ENCODE results near the gene PLEK.
"Not testable (repeated sequence)": the region's sequence is repeated elsewhere in the genome, so short reads cannot be mapped to it uniquely, and the experiment has no call there.

The PLEK gene

DNA sequence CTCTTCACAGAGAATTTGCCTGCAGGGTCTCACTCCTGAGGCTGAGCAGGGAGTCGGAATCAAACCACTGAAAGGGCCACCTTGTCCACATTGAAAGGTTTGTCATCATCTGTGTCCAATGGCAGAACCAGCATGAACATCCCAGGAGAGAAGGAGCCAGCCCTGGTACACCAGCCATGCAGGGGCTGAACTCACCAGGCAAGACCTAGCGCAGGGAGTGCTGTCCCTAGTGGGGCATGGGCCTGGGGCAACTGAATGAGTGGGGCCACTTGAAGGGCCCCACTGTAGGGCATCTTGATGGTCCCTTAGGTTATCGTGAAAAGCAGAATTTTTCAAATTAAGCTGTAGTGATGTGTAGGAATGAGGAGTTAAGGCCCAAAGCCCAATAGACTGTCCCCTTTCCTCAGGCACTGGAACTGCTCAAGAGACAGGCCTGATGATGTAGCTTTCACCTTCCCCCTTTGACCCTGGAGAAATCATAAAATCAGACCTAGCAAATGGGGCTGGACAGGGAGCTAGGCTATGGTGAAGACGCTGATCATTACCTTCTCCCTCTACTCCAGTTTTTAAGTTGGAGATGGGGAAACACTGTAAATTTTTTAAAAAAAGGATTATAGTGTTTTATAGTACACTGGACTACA, 8.4 kb upstream of the PLEK start:
- DNase-seq: no peak

DNA sequence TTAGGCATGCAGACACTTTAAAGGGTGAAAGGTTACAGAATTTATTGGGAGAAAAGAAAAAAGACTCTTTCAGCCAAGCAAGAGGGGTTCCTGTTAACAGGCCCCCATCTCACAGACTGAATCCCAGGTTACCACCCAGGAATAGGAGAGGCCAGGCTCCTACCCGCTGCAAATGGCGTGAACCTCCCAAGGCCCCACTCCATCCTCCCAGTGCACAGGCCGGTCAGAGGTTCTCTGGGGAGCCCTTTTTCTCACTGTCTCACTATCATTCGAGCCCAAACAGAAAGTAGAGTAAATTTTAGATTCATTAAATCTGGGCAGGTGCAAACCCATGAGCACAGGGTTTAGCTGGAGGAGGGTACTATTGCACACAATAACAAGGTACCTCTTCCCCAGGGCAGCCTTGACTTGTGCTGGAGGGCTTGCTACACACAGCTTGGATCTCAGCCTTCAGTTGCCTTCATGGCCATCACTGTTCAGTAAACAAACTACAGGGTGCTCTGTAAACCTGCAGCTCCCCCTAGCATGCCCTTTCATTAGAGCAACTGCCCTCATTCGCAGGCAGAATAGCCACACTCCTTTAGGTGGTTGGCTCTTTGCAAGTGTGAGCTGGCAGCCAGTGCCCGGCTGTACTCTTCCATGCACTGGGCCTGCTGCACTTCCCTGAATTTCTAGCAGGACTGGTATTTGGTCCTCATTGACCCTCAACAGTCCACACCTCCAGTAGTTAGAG, 7.3 kb upstream of the PLEK start:
- DNase-seq: no peak

DNA sequence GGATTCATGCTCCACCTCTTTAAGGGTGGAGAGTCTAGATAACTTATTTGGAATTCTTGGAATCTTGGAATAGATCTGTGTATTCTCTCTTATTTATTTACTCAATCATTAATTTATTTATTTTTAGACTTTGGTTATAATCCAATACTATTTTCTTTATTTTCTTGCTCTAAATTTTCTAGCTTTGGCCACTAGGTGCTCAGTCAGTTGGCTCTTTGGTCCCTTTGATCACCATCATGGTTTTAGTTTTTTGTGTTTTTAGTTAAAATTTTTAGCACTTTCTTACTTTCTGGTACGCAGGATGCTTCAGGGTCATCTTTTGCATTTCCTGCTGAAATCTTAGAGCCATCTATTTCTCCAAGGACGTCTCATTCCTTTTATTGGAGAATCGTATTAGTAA, 5.2 kb upstream of the PLEK start:
- no peak for DNase-seq

DNA sequence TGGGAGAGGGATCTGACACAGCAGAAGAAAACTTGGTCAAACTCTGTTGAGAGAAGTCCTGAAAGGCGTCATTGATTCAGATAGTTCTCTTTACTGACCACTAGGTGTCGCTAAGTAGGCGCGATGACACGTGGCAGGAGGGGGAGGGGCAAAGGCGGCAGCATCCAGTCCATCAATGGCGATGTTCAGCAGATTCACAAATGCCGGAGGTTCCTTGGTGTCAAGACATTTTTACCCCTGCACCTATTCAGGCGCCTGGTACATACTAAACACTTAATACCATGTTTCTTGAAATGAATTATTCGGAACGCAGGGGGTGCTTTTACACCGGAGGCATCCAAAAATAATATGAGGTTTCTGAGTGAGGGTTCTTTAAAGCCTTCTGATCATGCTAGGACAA, 3.0 kb upstream of the PLEK start:
- DNase-seq: peak; percentile 63

DNA sequence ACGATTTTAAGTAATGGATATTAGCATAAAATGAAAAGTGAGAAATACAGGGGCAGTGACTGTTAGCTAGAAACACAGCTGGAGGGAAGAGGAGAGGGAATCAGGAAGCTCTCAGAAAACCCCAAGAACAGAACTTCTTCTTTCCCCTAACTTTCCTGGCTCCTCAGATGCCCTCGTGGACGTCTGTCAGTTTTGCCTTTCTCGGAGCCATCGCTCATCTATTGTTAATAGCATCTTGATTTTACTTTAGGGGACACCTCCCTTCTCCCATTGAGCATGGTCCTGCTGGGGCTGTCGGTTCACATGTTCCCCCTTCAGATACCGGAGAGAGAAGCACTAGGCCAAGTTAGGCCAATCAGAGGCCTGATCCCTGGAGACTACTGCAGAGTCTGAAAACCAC, 2.3 kb upstream of the PLEK start:
- no peak for DNase-seq

DNA sequence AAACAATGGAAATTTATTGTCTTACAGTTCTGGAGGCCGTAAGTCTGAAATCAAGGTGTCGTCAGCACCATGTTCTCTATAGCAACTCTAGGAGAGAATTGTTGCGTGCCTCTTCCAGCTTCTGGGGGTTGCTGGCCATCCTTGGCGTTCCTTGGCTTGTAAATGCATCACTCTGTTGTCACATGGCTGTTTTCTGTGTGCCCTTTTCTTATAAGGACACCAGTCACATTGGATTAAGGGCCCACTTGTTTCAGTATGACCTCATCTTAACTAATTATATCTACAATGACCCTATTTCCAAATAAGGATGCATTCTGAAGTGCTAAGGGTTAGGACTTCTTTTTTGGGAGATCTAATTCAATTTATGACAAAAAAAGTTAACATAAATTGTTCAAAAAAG, 1.4 kb upstream of the PLEK start:
- no peak for DNase-seq

DNA sequence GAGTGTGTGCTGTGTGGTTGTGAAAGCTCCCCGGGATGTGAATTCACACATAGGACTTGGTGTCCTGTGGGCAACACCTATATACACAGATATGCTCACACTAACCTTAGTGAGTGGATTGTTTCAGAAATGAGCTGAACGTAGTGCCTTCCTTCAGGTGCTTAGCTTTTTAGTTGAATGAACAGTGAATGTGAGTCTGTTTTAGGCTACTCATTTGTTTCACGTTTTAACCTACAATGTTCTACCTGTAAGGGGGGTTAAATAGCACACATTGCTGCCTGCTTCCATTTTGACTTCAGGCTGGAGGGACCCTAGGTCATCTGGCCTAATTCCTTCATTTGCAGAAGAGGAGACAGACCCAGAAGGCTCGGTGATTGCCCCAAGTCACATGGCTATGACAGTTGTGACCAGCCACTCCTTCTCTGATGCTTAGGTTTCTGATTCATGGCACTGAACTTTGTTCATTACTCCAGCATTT, 1.0 kb downstream of the PLEK start:
- DNase-seq: no peak

DNA sequence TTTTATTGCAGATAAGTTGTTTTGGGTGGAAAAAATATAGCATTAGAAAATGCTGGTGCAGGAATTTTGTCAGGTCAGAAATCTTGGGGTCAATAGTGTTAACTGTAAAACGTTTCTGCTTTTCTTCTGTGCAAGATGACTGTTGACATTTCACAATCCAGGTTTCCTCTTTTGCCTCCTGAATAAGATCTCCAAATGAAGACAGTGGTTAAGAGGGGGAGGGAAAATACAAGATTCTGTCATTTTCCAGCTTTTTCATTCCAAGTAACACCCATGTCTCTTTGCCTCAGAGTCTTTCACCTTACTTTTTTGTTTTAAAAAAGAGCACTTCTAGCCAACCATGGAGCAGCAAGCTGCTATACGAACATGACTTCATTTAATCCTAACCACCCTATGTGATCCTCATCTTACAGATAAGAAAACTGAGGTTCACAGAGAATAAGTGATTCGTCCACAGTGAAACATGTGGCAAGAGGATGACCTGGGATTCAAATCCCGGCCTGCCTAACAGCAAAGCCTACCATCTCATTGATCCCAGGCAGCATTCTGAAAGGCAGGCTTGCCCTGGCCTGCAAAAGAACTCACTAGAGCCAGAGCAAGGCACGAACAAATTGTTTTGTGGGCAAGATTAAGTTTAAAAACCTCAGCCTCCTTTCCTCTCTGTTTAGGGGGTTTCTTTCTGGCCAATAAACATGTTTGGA, 3.0 kb downstream of the PLEK start:
- no peak for DNase-seq

DNA sequence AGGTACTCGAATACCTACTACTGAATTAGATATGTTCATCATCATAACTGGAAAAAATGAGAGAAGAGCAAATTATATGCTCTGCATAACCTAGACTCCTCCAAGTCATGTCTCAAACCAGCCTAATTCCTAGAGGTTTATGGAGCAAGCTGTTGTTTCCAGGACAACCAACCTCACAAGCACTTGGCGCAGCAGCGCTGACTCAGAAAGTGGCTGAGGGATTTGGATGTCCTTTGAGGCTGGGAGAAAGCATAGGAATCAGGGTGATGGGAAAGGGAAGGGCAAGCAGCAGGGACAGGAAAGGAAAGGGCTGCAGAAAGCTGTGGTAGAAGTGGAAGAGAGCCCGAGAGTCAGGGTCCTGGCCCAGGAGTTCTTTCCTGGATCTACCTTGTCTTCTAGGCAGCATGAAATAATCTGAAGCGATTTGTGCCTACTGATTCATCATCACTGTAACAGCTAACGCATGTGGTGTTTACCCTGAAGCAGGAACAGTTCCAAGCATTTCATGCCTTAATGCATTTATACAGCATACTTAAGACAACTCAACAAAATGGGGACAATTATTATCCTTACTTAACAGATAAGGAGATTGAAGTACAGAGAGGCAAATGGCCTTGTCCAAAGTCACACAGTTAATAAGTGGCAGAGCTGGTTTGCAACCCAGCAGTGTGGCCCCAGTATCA, 3.7 kb downstream of the PLEK start:
- DNase-seq: no peak

DNA sequence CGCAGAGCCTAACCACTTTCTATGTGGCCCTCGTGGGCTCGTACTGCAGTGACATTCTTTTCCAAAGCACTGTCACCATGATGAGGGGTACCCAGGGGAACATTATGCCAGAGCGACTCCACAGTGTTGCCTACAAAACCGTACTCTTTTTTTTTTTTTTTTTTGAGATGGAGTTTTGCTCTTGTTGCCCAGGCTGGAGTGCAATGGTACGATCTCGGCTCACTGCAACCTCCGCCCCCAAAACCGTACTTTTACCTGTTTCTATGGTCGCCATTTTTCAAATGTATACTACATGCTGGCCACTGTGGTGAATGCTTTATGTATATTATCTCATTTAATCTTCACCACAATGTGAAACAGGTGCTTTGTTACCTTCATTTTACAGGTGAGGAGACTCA, 4.3 kb downstream of the PLEK start:
- DNase-seq: no peak

DNA sequence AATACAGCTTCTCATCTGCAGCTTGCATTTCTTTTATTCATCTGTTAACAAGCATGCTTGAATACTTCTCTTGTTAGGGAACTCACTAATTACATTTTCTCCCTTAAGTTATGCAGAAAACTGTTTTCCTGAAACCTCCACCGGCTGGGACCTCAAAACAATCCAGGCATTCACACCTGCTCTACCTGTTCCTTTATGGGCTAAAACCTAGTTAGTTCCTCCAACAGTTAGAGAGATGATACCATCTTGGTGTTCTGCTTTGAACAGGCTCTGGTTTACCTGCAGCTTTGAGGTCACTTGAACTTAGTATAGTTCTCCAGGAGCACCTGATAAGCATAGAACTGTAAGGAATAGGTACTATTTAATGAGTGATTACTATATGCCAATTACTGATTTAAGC, 6.1 kb downstream of the PLEK start:
- no peak for DNase-seq

DNA sequence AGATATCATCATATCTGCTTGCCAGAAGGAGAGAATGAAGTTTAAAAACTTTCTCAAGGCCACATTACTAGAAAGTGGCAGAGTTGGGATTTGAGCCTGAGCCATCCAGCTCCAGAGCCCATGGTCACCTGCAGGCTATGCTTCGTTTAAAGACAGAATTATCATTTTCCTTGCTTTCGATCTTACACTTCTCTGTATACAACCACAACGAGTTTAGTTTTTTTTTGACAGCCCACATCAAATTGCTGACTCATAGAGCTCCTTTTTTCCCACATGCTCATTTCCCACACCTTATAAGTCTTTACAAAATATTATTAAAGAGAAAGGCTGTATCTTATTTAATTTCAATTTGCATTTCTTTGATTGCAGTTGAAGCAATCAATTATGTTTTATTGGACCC, 6.5 kb downstream of the PLEK start:
- no peak for DNase-seq

DNA sequence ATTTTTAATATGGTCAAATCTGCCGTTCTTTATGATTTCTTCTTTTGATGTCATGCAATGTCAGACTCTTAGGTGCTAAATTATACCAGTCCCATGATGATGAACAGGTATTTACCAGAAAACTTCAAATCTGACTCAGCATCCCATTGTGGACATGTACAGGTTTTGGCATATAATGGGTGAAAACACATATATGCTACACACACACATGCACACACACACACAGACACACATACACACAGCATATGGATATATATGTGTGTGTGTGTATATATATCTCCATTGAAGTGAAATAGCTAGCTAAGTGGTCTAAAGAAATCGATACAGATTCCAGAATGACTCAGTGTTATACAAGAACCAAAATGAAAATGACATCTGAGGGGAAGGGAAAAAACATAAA, 7.4 kb downstream of the PLEK start:
- no peak for DNase-seq

DNA sequence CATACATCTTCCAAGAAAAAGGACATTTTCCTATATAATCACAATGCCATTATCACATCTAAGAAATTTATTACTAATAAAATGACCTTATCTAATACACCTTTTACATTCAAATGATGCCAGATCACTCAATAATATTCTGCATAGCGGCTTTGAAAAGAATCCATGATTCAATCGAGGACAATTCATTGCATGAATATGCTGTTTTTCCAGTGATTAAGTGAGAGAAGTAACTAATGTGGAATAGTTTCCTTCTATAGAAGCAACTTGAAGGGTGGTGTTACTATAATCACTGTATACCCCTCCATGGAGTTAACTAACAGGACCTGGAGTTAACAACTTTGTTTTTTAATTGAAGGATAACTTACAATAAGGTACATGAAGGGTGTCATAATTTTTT, 9.1 kb downstream of the PLEK start:
- no peak for DNase-seq

DNA sequence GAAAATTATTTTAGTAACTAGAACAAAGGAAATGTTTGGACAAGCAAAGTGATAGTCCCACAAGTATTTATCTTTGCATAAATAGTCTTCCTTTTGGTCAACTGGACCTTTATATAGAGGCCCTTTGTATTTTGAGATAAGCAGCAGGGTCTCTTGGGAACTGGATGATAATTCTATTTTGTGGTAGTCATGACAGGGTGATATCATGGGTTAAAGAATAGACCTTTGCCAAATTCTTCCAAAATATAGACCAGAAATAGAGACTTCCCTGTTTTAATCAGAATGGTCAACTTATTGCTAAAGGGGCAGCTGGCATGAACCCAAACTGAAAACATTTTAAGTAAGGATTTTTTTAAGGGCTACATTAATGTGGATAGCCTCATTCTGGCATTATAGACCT, 10.5 kb downstream of the PLEK start:
- DNase-seq: no peak

DNA sequence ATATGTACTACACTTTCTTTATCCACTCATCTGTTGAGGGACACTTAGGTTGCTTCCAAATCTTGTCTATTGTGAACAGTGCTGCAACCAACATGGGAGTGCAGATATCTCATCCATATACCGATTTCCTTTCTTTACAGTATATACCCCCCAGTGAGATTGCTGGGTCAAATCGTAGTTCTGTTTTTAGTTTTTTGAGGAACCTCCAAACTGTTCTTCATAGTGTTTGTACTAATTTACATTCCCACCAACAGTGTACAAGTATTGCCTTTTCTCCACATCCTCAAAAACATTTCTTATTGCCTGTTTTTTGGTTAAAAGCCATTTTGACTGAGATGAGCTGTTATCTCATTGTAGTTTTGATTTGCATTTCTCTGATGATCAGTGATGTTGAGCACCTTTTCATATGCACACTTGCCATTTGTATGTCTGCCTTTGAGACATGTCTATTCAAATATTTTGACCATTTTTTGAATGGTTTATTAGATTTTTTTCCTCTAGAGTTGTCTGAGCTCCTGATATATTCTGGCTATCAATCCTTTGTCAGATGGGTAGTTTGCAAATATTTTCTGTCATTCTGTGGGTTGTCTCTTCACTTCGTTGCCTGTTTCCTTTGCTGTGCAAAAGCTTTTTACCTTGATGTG, 12.2 kb downstream of the PLEK start:
- DNase-seq: no peak

DNA sequence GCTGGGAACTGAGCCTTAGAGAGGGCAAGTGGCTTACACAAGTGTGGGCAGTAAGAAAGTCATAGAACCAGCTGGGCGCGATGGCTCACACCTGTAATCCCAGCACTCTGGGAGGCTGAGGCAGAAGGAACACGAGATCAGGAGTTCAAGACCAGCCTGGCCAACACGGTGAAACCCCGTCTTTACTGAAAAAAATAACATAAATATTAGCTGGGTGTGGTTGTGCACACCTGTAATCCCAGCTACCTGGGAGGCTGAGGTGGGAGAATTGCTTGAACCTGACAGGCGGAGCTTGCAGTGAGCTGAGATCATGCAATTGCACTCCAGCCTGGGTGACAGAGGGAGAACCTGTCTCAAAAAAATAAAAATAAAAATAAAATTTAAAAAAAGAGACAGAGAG, 13.7 kb downstream of the PLEK start:
- not testable (repeated sequence) for DNase-seq

DNA sequence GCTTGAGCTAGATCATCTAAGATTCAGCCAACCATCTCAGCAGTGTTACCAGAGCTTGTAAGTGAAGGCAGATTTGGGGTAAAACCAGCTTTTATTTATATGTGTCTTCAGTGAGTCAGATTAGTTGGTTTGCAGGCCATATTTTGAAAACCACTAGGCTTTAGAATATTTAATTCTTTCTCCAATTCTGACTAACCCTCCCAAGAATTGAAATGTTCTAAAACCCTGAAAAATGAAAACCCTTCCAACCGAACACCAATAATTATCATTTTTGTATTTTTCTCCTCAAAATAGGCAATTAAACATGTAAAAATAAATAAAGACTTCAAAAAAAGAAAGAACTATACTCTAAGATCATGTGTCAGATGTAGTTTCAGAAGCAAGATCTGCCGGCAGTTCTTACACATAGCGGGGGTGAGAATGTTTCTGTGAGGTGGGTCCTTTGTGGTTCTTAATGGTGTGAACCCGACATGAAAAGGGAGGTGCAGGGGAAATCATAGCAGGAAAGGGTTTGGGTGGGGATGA, 14.2 kb downstream of the PLEK start:
- no peak for DNase-seq

DNA sequence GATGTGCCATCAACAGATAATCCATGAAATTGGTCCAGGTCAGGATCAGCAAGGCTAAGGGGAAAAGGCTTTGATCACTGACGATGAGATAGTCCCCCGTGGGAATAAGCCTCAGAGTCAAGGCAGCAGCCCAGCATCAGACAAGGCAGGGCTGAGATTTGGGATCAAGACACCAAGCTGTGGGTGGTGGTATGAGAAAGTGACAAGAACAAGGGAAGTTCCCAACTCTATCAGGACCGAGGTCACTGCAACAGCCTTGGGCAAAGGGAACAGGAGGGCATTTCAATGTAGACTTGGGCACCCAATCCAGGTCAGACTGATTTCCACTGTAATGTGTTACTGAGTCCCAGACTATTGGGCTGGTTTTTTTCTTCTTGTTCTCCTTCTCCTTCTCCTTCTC, 18.7 kb downstream of the PLEK start:
- DNase-seq: no peak

DNA sequence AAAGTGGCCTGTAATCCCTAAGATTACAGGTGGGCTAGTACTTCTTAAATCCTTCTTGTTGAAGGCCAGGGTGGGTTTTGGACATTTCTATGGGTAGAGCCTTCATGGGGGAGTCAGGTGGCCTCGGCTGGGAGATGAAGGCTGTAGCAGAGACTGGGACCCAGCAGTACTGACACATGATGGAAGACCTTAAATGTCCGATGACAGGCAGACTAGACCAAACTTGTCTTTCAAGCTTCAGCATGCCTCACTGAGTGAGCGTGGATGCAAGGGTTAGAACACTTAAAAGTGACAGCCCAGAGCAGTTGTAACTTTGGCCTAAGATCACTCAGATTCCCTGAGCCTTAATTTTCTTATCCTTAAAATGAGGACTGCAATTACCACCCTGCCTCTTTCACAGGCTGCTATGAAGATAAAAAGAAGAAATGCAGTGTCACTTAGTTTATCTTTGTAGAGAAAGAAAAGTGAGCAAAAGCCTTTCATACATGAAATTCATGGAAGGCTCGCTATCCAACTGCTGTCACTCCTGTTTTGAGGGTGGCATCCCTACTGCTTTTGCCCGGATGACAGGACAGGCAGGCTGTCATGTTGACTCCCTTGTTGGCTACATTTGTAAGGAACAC, 19.5 kb downstream of the PLEK start:
- DNase-seq: no peak

DNA sequence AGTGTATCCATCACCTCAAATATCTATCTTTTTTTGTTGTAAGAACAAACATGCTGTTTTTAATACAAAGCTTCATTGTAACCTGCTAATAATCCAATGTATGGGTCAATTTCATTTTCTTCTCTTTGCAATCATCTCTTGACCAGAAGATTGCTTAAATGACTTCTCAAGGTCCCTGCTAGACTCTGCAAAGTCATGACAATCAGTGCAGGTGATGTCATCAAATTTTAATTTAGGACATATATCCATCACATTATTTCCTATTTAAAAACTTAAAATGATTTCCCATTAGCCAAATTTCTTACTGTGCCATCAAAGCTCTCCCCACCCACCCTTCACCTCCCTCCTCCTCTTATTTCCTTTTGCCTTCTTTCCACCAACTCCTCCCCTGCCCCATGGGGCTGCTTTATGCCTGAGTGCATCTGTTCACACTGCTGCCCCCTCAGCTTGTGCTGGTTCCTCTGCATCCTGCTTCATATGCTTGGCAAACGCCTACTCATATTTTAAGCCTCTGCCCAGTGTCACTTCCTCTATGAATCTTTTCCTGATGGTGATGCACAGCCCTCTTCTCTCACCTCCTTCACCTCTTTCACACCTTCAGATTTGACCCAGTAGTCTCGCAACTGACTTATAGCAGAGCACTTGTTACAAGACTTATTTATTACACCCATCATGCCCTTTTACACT, 20.3 kb downstream of the PLEK start:
- no peak for DNase-seq

DNA sequence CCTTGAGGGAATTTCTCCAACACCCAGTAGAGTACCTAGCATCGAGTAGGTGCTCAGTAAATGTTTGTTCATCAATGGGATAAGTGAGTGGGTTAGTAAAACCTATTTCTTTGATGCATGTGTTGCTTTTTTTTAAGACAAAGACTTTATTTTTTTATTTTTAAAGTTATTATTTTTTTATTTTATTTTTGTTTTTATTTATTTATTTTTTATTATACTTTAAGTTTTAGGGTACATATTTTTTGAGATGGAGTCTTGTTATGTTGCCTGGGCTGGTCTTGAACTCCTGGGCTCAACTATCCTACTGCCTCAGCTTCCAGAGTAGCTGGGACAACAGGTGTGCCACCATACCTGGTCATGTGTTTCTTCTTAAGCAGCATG, 20.8 kb downstream of the PLEK start:
- DNase-seq: no peak

Data from activated effector memory CD4-positive, alpha-beta T cell treated with Interleukin-2 at 50 U/mL for 16 hours (primary cell).